ENCODE results near the gene FNDC3A. TPM values are rescaled to one million over a fixed set of nuclear protein-coding genes. Genes with fewer than 3 reads are reported as not detected.

The FNDC3A gene
- total and polyA plus RNA-seq, 9 of the 15 experiments (the other 6 are each of a cell fraction or from before 2014, with no cell fraction given): 4.1 to 22.0 (median 13.5) TPM

DNA sequence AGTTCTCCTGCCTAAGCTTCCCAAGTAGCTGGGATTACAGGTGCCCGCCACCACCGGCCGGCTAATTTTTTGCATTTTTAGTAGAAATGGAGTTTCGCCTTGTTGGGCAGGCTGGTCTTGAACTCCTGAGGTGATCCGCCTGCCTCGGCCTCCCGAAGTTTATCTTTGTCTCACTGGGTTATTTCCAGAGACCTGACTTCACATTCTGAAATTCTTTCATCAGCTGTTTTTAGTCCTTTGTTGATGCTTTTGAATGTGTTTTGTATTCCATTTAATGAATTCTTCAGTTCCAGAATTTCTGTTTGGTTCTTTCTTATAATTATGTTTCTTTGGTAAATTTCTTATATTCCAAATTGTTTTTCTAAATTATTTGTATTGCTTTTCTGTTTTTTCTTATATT is 189.0 kb downstream of the FNDC3A start:
- no peaks in the 10 kb centered on the region for H3K79me2 ChIP-seq (ENCODE audit: control insufficient read depth, insufficient read depth, low read length)
- intact Hi-C loops (cut with micrococcal nuclease) (no loop called here), in situ Hi-C loops (cut with MboI) (no loop called here)
- 100% methylated on average over 3 of the region's 7 CpGs for WGBS (ENCODE audit: insufficient coverage, low coverage, missing lambda C conversion rate)
- H3K4me3 ChIP-seq: no peak overlapping the region
- H2AFZ ChIP-seq (ENCODE audit: low read depth, low read length): no peak overlapping the region
- ChIA-PET POLR2A (no interaction called here), CTCF (ENCODE audit: low intra/inter-chr PET ratio) (no interaction called here)
- ATAC-seq (no peak), DNase-seq (ENCODE audit: extremely low read depth in 1 of 4, low spot score in 3 of 4) (no peak), FAIRE-seq (no peak)
- TF ChIP-seq, protein P1, sequence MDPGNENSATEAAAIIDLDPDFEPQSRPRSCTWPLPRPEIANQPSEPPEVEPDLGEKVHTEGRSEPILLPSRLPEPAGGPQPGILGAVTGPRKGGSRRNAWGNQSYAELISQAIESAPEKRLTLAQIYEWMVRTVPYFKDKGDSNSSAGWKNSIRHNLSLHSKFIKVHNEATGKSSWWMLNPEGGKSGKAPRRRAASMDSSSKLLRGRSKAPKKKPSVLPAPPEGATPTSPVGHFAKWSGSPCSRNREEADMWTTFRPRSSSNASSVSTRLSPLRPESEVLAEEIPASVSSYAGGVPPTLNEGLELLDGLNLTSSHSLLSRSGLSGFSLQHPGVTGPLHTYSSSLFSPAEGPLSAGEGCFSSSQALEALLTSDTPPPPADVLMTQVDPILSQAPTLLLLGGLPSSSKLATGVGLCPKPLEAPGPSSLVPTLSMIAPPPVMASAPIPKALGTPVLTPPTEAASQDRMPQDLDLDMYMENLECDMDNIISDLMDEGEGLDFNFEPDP (CRISPR knock-in tag; IDR thresholded peaks at IDR 0.05): no peak
- TF ChIP-seq PHF21A (IDR thresholded peaks at IDR 0.05; ENCODE audit: borderline replicate concordance, low read depth) (no peak), ZNF347 (CRISPR knock-in tag; IDR thresholded peaks at IDR 0.05; ENCODE audit: low read depth) (no peak), NBN (IDR thresholded peaks at IDR 0.05; ENCODE audit: low read depth) (no peak), TRIM28 (IDR thresholded peaks at IDR 0.05) (0 out of 2 replicates have a peak, but pooled peaks have one; percentile 39), LCOR (CRISPR knock-in tag; IDR thresholded peaks at IDR 0.05) (no peak), NUFIP1 (IDR thresholded peaks at IDR 0.05; ENCODE audit: partially characterized antibody) (no peak), POLR2B (IDR thresholded peaks at IDR 0.05; ENCODE audit: low read depth, partially characterized antibody) (no peak), NFE2 (IDR thresholded peaks at IDR 0.05; ENCODE audit: low read depth) (no peak), POLR2H (tag; IDR thresholded peaks at IDR 0.05; ENCODE audit: low read depth) (no peak), TRIM24 (IDR thresholded peaks at IDR 0.05) (peak in 1 of 2 experiments; percentile 48; a peak in 2 of 4 replicates), ERF (CRISPR knock-in tag; IDR thresholded peaks at IDR 0.05) (no peak), ZNF134 (CRISPR knock-in tag; conservative IDR thresholded peaks at IDR 0.05) (no peak)
- no peak overlapping the region for H3K9ac ChIP-seq (ENCODE audit: insufficient read depth in 1 of 2, low read depth in 2 of 2, low read length in 2 of 2)
- H3K9me3 ChIP-seq (replicated peaks; ENCODE audit: control insufficient read depth, insufficient read depth, low read depth, low read length): no peaks in the 10 kb centered on the region; the same call in 1 of the 2 replicates
- H4K20me1 ChIP-seq (replicated peaks; ENCODE audit: control insufficient read depth, insufficient read depth, low read length): no peaks in the 10 kb centered on the region
- H3K27me3 ChIP-seq (ENCODE audit: control insufficient read depth in 2 of 2, insufficient read depth in 2 of 2, low read length in 2 of 2): no peaks in the 10 kb centered on the region
- BruUV-seq (replicated peaks): no TSS peak
- H3K9me1 ChIP-seq (ENCODE audit: control insufficient read depth, insufficient read depth, low read length): no peaks in the 10 kb centered on the region
- no peak overlapping the region for H3K4me2 ChIP-seq (ENCODE audit: insufficient read depth, low read length)
- H3K4me1 ChIP-seq (replicated peaks in 1 of 2; ENCODE audit: control insufficient read depth in 2 of 2, insufficient read depth in 2 of 2, low read length in 2 of 2): no peaks in the 10 kb centered on the region
- no peaks in the 10 kb centered on the region; the same call in 2 of the 3 replicates for H3K36me3 ChIP-seq (ENCODE audit: control insufficient read depth, insufficient read depth, low read length)
- no peak overlapping the region for H3K27ac ChIP-seq (ENCODE audit: extremely low read depth, low read depth, low read length)
